Prostate gland (tissue), 2 donors: ENCODE measurements around the gene IRF7.

Experiments used
- POLR2AphosphoS5 ChIP-seq: sonication (generic); formaldehyde crosslinking; IDR thresholded peaks from one replicate; pipeline ENCODE4 v1.6.1; 2017; ENCODE audit warnings: antibody characterized with exemption
- TF ChIP-seq, protein P1 (sequence below), 4 experiments: fragments of 200-600 bp in 2 of 4; fragments of 450-650 bp in 2 of 4; sonication (generic) in 2 of 4; IDR thresholded peaks; 1 replicate in 3 of 4; 2 replicates in 1 of 4; pipeline ENCODE4 v1.5.1; 2016 to 2019; ENCODE audit warnings: antibody characterized with exemption in 4 of 4, mild to moderate bottlenecking in 2 of 4, moderate library complexity in 2 of 4

DNA sequence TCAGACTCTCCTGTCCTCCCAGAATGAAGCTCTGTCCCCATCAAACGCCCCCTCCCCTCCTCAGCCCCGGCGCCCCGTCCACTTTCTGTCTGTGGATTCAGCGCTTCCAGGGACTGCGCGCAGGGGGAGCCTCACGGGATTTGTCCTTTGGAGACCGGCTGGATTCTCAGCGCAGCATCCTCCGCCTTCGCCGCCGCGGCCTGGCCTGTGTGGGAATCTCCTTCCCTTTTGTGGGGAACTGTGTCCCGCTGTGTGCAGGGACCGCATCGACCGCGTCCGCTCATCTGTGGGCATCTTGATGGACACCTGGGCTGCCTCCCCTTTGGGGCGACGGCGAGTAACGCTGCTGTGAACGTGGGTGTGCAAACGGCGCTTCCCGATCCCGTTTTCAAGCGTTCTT is 12.3 kb upstream of the IRF7 start:
- TF ChIP-seq, protein P1, sequence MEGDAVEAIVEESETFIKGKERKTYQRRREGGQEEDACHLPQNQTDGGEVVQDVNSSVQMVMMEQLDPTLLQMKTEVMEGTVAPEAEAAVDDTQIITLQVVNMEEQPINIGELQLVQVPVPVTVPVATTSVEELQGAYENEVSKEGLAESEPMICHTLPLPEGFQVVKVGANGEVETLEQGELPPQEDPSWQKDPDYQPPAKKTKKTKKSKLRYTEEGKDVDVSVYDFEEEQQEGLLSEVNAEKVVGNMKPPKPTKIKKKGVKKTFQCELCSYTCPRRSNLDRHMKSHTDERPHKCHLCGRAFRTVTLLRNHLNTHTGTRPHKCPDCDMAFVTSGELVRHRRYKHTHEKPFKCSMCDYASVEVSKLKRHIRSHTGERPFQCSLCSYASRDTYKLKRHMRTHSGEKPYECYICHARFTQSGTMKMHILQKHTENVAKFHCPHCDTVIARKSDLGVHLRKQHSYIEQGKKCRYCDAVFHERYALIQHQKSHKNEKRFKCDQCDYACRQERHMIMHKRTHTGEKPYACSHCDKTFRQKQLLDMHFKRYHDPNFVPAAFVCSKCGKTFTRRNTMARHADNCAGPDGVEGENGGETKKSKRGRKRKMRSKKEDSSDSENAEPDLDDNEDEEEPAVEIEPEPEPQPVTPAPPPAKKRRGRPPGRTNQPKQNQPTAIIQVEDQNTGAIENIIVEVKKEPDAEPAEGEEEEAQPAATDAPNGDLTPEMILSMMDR (IDR thresholded peaks at IDR 0.05): no peak
- no peak for TF ChIP-seq POLR2AphosphoS5
